ENCODE measurements around the gene PRICKLE3. TPM values are rescaled to one million over a fixed set of nuclear protein-coding genes. Genes with fewer than 3 reads are reported as not detected.

PRICKLE3 gene
- polyA plus RNA-seq, 3 donors, result 4.2 to 5.7 (median 4.7) TPM

GRCh38 chrX:49209434-49210251 is 23.5 kb upstream of the PRICKLE3 start:
- no peak for DNase-seq

- DNase-seq, result no peak
Observed at GRCh38 chrX:49208399-49208798, 22.2 kb upstream of the PRICKLE3 start.

- DNase-seq, result no peak
Observed at GRCh38 chrX:49206543-49206942, 20.4 kb upstream of the PRICKLE3 start.

- DNase-seq, result no peak
Observed at GRCh38 chrX:49205443-49205842, 19.3 kb upstream of the PRICKLE3 start.

- no peak for DNase-seq
Observed at GRCh38 chrX:49204709-49205108, 18.5 kb upstream of the PRICKLE3 start.

- DNase-seq, result no peak
Observed at GRCh38 chrX:49204017-49204416, 17.8 kb upstream of the PRICKLE3 start.

- DNase-seq, result no peak
Observed at GRCh38 chrX:49203536-49203935, 17.4 kb upstream of the PRICKLE3 start.

- no peak for DNase-seq
Observed at GRCh38 chrX:49202022-49202421, 15.8 kb upstream of the PRICKLE3 start.

GRCh38 chrX:49199906-49200771 is 14.0 kb upstream of the PRICKLE3 start, which contains the start of gene SYP:
TSS of gene SYP (minus strand) at chrX:49200193. CDS start at chrX:49200186, 7 bp downstream.
- DNase-seq, result peak; percentile 79

- DNase-seq, result no peak
Observed at GRCh38 chrX:49199315-49199595, 13.1 kb upstream of the PRICKLE3 start.

GRCh38 chrX:49198540-49199314 is 12.6 kb upstream of the PRICKLE3 start:
- no peak for DNase-seq

- DNase-seq, result no peak
Observed at GRCh38 chrX:49197543-49198087, 11.4 kb upstream of the PRICKLE3 start.

GRCh38 chrX:49193542-49193964 is 7.4 kb upstream of the PRICKLE3 start:
- DNase-seq, result no peak

- no peak for DNase-seq
Observed at GRCh38 chrX:49192722-49193328, 6.7 kb upstream of the PRICKLE3 start.

GRCh38 chrX:49191574-49192011 is 5.4 kb upstream of the PRICKLE3 start:
- no peak for DNase-seq

GRCh38 chrX:49190821-49191573 is 4.8 kb upstream of the PRICKLE3 start:
- DNase-seq, result peak; percentile 96

- DNase-seq, result no peak
Observed at GRCh38 chrX:49189606-49190005, 3.4 kb upstream of the PRICKLE3 start.

GRCh38 chrX:49188468-49189076 is 2.4 kb upstream of the PRICKLE3 start:
- no peak for DNase-seq

- DNase-seq, result no peak
Observed at GRCh38 chrX:49187526-49187925, 1.4 kb upstream of the PRICKLE3 start.

- DNase-seq, result no peak
Observed at GRCh38 chrX:49187028-49187394, 838 bp upstream of the PRICKLE3 start.

Measured in renal pelvis (tissue), 4 donors.